ENCODE measurements around the gene RFX5.
A peak's percentile ranks its signal among the peaks of the same experiment; 100 is the strongest.

The RFX5 gene

DNA sequence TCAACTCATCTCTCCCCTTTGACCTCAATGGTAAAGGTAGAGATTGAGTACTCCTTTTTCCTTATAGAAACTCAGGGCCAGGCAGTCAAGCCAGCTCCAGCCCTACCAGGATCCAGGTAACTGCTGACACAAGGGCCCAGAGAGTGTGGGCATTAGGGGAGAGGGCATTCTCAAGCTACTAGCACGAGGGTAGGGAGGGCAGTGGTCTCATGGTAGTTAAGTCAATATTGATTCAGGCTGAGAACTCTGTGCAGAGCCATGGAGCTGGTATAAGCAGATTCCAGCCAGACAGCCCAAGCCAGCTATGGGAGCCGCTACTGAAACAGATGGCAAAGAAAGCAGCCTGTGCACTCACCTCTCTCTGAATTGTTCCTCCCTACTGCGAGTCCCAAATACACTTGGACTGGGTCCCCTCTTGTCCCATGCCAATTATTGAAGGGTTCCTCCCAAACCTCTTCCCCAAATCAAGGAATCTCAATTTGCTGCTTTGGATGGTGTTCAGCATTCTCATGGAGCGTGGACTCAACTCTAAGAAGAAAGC, 22.6 kb downstream of the RFX5 start:
- Mint-ChIP-seq H3K27me3 (no peaks in the 10 kb centered on the region), H3K27ac (no peak overlapping the region), H3K4me3 (no peak overlapping the region), H3K36me3 (peaks cover 44% of the 10 kb centered on the region), H3K9me3 (no peaks in the 10 kb centered on the region), H3K4me1 (peaks cover 46% of the 10 kb centered on the region)
- CTCF ChIA-PET = no interaction called here
- no peak for DNase-seq

- Mint-ChIP-seq H3K9me3 (no peaks in the 10 kb centered on the region), H3K36me3 (peaks cover 53% of the 10 kb centered on the region), H3K27me3 (no peaks in the 10 kb centered on the region), H3K4me3 (no peak overlapping the region), H3K27ac (no peak overlapping the region), H3K4me1 (peaks cover 12% of the 10 kb centered on the region)
- CTCF ChIA-PET = interaction anchor here (1.4 kb wide), 1 partner anchor 22 kb away, joined by 3 read pairs; no protein-coding TSS in a partner anchor
- no peak for DNase-seq
Measured at GRCh38 chr1:151318975-151319374, 28.1 kb downstream of the RFX5 start.

GRCh38 chr1:151315565-151316235, 31.4 kb downstream of the RFX5 start:
- CTCF ChIA-PET = interaction anchor here (1.0 to 1.8 kb wide), 2 partner anchors 11 to 18 kb away, joined by 3 to 5 read pairs; partner anchors contain the start of gene PI4KB
- Mint-ChIP-seq H3K27me3 (no peaks in the 10 kb centered on the region), H3K4me3 (no peak overlapping the region), H3K36me3 (peaks cover 49% of the 10 kb centered on the region), H3K4me1 (peaks cover 19% of the 10 kb centered on the region), H3K27ac (no peak overlapping the region), H3K9me3 (no peaks in the 10 kb centered on the region)
- no peak for DNase-seq

DNA sequence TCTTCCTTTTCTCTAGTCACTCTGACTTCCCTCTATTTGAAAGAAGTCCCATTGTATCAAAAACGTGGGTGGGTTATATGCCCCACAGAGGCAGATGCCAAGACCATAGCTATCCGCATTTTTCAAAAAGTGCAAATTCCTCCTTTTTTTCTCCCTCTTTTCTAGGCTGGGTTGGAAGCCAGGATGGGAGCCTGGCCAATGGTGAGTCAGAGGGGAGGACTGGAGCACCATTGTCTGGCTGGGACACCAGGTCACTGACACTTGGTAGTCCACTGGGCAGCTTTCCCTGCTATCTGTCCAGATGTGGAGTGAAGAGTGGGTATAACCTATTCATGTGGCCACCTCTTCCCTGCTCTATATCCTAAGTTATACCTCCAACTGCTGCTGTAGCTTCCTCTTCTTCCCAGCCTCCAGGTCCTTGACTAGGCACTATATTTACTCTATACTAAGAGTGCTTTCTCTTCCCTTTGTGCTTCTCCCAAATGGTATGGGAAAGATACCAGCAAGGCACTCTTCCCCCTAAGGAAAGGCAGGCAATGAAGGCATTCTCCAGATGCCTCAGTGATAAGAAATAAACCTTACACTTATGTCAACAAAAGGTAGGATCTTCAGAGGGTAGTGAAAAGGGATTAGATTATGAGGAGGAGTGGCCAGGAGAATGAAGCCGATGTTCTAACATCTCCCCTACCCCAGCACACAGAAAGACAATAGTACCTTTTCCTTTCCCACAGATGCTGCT, 32.7 kb downstream of the RFX5 start:
- no peak for DNase-seq
- peaks cover 41% of the 10 kb centered on the region for H3K36me3 Mint-ChIP-seq
- H3K27ac Mint-ChIP-seq = no peak overlapping the region
- no peak overlapping the region for H3K4me3 Mint-ChIP-seq
- H3K27me3 Mint-ChIP-seq = no peaks in the 10 kb centered on the region
- peaks cover 19% of the 10 kb centered on the region for H3K4me1 Mint-ChIP-seq
- CTCF ChIA-PET = interaction anchor here (1.0 to 4.7 kb wide), 3 partner anchors 13 to 26 kb away, joined by 5 to 39 read pairs (median 6); partner anchors contain the start of gene PI4KB
- no peaks in the 10 kb centered on the region for H3K9me3 Mint-ChIP-seq

GRCh38 chr1:151313501-151313900, 33.6 kb downstream of the RFX5 start:
- Mint-ChIP-seq H3K9me3 (no peaks in the 10 kb centered on the region), H3K36me3 (peaks cover 42% of the 10 kb centered on the region), H3K27ac (no peak overlapping the region), H3K27me3 (no peaks in the 10 kb centered on the region), H3K4me3 (no peak overlapping the region), H3K4me1 (peaks cover 19% of the 10 kb centered on the region)
- CTCF ChIA-PET = interaction anchor here (1.7 to 4.7 kb wide), 3 partner anchors 13 to 26 kb away, joined by 5 to 40 read pairs (median 39); partner anchors contain the start of gene PI4KB
- DNase-seq = no peak

GRCh38 chr1:151312826-151313225, 34.2 kb downstream of the RFX5 start:
- no peak overlapping the region for H3K4me3 Mint-ChIP-seq
- peaks cover 19% of the 10 kb centered on the region for H3K4me1 Mint-ChIP-seq
- CTCF ChIA-PET = interaction anchor here (1.7 to 4.7 kb wide), 3 partner anchors 12 to 27 kb away, joined by 5 to 40 read pairs (median 39); partner anchors contain the start of gene PI4KB
- H3K36me3 Mint-ChIP-seq = peaks cover 48% of the 10 kb centered on the region
- no peaks in the 10 kb centered on the region for H3K27me3 Mint-ChIP-seq
- no peak overlapping the region for H3K27ac Mint-ChIP-seq
- DNase-seq = no peak
- H3K9me3 Mint-ChIP-seq = no peaks in the 10 kb centered on the region

GRCh38 chr1:151312411-151312810, 34.6 kb downstream of the RFX5 start:
- no peak for DNase-seq
- Mint-ChIP-seq H3K4me1 (peaks cover 19% of the 10 kb centered on the region), H3K9me3 (no peaks in the 10 kb centered on the region), H3K4me3 (no peak overlapping the region), H3K27ac (no peak overlapping the region), H3K36me3 (peaks cover 50% of the 10 kb centered on the region), H3K27me3 (no peaks in the 10 kb centered on the region)
- CTCF ChIA-PET = interaction anchor here (1.0 to 4.7 kb wide), 4 partner anchors 11 to 31 kb away, joined by 4 to 40 read pairs (median 22); no protein-coding TSS in a partner anchor

DNA sequence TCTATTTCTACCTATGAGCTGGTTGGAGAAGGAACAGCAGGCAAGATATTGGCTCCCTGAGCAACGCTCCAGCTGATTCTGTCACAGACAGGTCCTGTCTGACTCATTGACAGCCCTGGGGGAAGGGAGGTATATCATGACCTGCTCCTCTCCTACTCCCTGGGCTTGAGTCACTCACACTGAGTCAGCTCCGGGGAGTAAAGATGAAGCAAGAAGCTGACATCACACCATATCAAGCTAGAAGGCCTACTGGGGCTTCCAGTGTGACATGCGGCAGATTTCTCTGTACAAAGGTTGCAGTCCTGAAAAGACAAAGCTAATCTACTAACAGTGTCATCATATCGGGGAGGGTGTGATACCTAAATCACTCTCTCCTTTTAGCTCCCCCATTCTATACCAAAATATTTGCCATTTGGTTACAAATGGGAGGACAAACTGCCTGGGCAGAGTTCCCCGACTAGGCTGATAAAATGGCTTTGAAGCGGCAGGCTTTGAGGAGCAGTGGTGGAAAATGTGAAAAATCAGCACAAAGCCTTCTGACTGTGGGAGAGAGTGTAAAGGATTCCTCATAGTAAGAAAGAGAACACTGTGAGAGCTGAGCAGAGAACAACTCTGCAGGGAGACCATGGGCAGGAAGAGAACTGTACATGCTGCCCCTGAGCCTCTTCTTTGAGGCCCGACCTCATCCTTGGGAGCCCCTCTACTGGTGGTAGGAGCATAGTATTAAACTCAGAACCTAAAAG, 35.3 kb downstream of the RFX5 start:
- Mint-ChIP-seq H3K36me3 (peaks cover 55% of the 10 kb centered on the region), H3K9me3 (no peaks in the 10 kb centered on the region), H3K27me3 (no peaks in the 10 kb centered on the region), H3K27ac (peak overlapping the region; percentile 60), H3K4me1 (peaks cover 19% of the 10 kb centered on the region), H3K4me3 (no peak overlapping the region)
- DNase-seq = peak; percentile 44
- CTCF ChIA-PET = interaction anchor here (0.9 to 4.7 kb wide), 6 partner anchors 9 to 31 kb away, joined by 3 to 40 read pairs (median 4); partner anchors contain the start of gene PI4KB

- CTCF ChIA-PET = interaction anchor here (0.6 to 4.7 kb wide), 6 partner anchors 9 to 70 kb away, joined by 3 to 40 read pairs (median 6); partner anchors contain the start of gene PI4KB
- Mint-ChIP-seq H3K36me3 (peaks cover 55% of the 10 kb centered on the region), H3K4me1 (peaks cover 19% of the 10 kb centered on the region), H3K27ac (no peak overlapping the region), H3K4me3 (no peak overlapping the region), H3K27me3 (no peaks in the 10 kb centered on the region), H3K9me3 (no peaks in the 10 kb centered on the region)
- no peak for DNase-seq
Measured at GRCh38 chr1:151311011-151311410, 36.0 kb downstream of the RFX5 start.

- CTCF ChIA-PET = interaction anchor here (1.5 to 4.7 kb wide), 3 partner anchors 9 to 30 kb away, joined by 7 to 40 read pairs (median 39); no protein-coding TSS in a partner anchor
- H3K27ac Mint-ChIP-seq = no peak overlapping the region
- H3K9me3 Mint-ChIP-seq = no peaks in the 10 kb centered on the region
- no peaks in the 10 kb centered on the region for H3K27me3 Mint-ChIP-seq
- H3K4me1 Mint-ChIP-seq = peaks cover 19% of the 10 kb centered on the region
- no peak for DNase-seq
- no peak overlapping the region for H3K4me3 Mint-ChIP-seq
- H3K36me3 Mint-ChIP-seq = peaks cover 58% of the 10 kb centered on the region
Measured at GRCh38 chr1:151309811-151310323, 37.2 kb downstream of the RFX5 start.

- peaks cover 53% of the 10 kb centered on the region for H3K36me3 Mint-ChIP-seq
- H3K27ac Mint-ChIP-seq = peak overlapping the region; percentile 37
- CTCF ChIA-PET = interaction anchor here (0.6 to 1.7 kb wide), 7 partner anchors 9 to 315 kb away, joined by 3 to 9 read pairs (median 3); no protein-coding TSS in a partner anchor
- H3K9me3 Mint-ChIP-seq = no peaks in the 10 kb centered on the region
- no peak overlapping the region for H3K4me3 Mint-ChIP-seq
- DNase-seq = no peak
- no peaks in the 10 kb centered on the region for H3K27me3 Mint-ChIP-seq
- no peaks in the 10 kb centered on the region for H3K4me1 Mint-ChIP-seq
Measured at GRCh38 chr1:151294742-151295462, 52.1 kb downstream of the RFX5 start.

- DNase-seq = no peak
- Mint-ChIP-seq H3K4me3 (no peak overlapping the region), H3K9me3 (no peaks in the 10 kb centered on the region), H3K27ac (no peak overlapping the region), H3K4me1 (peaks cover 7% of the 10 kb centered on the region), H3K27me3 (no peaks in the 10 kb centered on the region), H3K36me3 (peaks cover 49% of the 10 kb centered on the region)
- CTCF ChIA-PET = interaction anchor here (1.1 kb wide), 1 partner anchor 48 kb away, joined by 3 read pairs; no protein-coding TSS in a partner anchor
Measured at GRCh38 chr1:151293093-151293492, 54.0 kb downstream of the RFX5 start.
